RPMI7951 (cell line): Measurements from ENCODE around the gene MROH7. TPM values are rescaled to one million over a fixed set of nuclear protein-coding genes. Genes with fewer than 3 reads are reported as not detected.

ENCODE experiments used
- DNase-seq: peaks from one replicate; pipeline ENCODE4 v3.0.0-alpha.2; 2012; ENCODE audit warnings: low read depth
- total RNA-seq: library from RNA; depleted of rRNA; stranded (reverse); fragments of >200 nt; shearing (Covaris generic); gene quantifications from 2 replicates; pipeline ENCODE4 v1.2.3, GENCODE V29; 2014

Gene MROH7
- total RNA-seq, 1 experiment from 2014 or later: not detected

- no peak for DNase-seq
These were observed 56.8 kb downstream of the MROH7 start for GRCh38 chr1:54698346-54698745.

- no peak for DNase-seq
These were observed 58.4 kb downstream of the MROH7 start for GRCh38 chr1:54699936-54700525.

GRCh38 chr1:54701066-54701465, 59.5 kb downstream of the MROH7 start:
- no peak for DNase-seq

- no peak for DNase-seq
These were observed 60.4 kb downstream of the MROH7 start for GRCh38 chr1:54701996-54702395.

GRCh38 chr1:54703471-54703870, 61.9 kb downstream of the MROH7 start:
- no peak for DNase-seq

- DNase-seq: no peak
These were observed 63.6 kb downstream of the MROH7 start for GRCh38 chr1:54705153-54705552.

- DNase-seq: no peak
These were observed 64.8 kb downstream of the MROH7 start for GRCh38 chr1:54706419-54706818.

- DNase-seq: no peak
These were observed 66.8 kb downstream of the MROH7 start for GRCh38 chr1:54708385-54708784.

GRCh38 chr1:54709547-54710292, 68.1 kb downstream of the MROH7 start:
- DNase-seq: peak; percentile 19

GRCh38 chr1:54710434-54710833, 68.8 kb downstream of the MROH7 start:
- DNase-seq: no peak

GRCh38 chr1:54710841-54711240, 69.3 kb downstream of the MROH7 start:
- no peak for DNase-seq

- DNase-seq: no peak
These were observed 70.0 kb downstream of the MROH7 start for GRCh38 chr1:54711536-54711935.

GRCh38 chr1:54714881-54715492, 73.4 kb downstream of the MROH7 start:
- no peak for DNase-seq

GRCh38 chr1:54715493-54716298, 74.1 kb downstream of the MROH7 start, which contains the start of gene TTC4:
TTC4 (plus strand) TSS chr1:54715861; CDS start chr1:54715909, 48 bp downstream.
- peak; percentile 77 for DNase-seq

- DNase-seq: peak; percentile 55
These were observed 74.9 kb downstream of the MROH7 start for GRCh38 chr1:54716299-54717047.

- peak; percentile 5 for DNase-seq
These were observed 80.1 kb downstream of the MROH7 start for GRCh38 chr1:54721719-54722118.

GRCh38 chr1:54723985-54724384, 82.4 kb downstream of the MROH7 start:
- no peak for DNase-seq

- DNase-seq: no peak
These were observed 83.2 kb downstream of the MROH7 start for GRCh38 chr1:54724771-54725170.

- DNase-seq: no peak
These were observed 86.4 kb downstream of the MROH7 start for GRCh38 chr1:54728027-54728426.

GRCh38 chr1:54736685-54737084, 95.1 kb downstream of the MROH7 start:
- DNase-seq: no peak

- no peak for DNase-seq
These were observed 96.7 kb downstream of the MROH7 start for GRCh38 chr1:54738244-54738643.
